Lower leg skin (tissue), 3 donors: Measurements from ENCODE around the gene CRKL.

Experiments
- CTCF ChIP-seq, 3 donors: fragments of 450-650 bp; IDR thresholded peaks; one replicate each; pipeline ENCODE4 v1.5.1; 2016; ENCODE audit warnings: antibody characterized with exemption in 3 of 3, mild to moderate bottlenecking in 3 of 3, moderate library complexity in 2 of 3
- POLR2A ChIP-seq, 2 donors: fragments of 450-650 bp; IDR thresholded peaks; one replicate each; pipeline ENCODE4 v1.6.1; 2016 to 2017; ENCODE audit warnings: antibody characterized with exemption in 2 of 2, mild to moderate bottlenecking in 1 of 2, moderate library complexity in 1 of 2

GRCh38 chr22:20948989-20949388 lies 31.8 kb downstream of the CRKL start:
- TF ChIP-seq POLR2A (IDR thresholded peaks at IDR 0.05) = no peak
- no peak for TF ChIP-seq CTCF (IDR thresholded peaks at IDR 0.05)
